GM12878 (cell line): ENCODE results near the gene ARL3. TPM values are rescaled to one million over a fixed set of nuclear protein-coding genes. Genes with fewer than 3 reads are reported as not detected.

Source experiments
- ATAC-seq: fragments of 200-7000 bp; cut with Tn5 transposase; 3 replicates; pipeline ENCODE4 v1.9.1; 2020; ENCODE audit warnings: mild to moderate bottlenecking, moderate library complexity
- BruUV-seq: library from RNA; stranded (reverse); fragments of 400-500 nt; replicated peaks from 2 replicates; lab custom pipeline; 2021; lab: Mats Ljungman, UMichigan
- CTCF ChIA-PET: fragments of 300-600 bp; sonication (Branson Sonifier 250); formaldehyde crosslinking; extraction: SDS; loops from one replicate; lab custom pipeline; 2021; ENCODE audit warnings: inconsistent platforms; lab: Yijun Ruan, JAX
- POLR2A ChIA-PET: fragments of 350-600 bp; formaldehyde crosslinking; extraction: SDS; loops from one replicate; lab custom pipeline; 2021; ENCODE audit warnings: inconsistent platforms; lab: Charles Lee
- RAD21 ChIA-PET: fragments of 300-600 bp; sonication (Branson Sonifier 250); formaldehyde crosslinking; loops from one replicate; lab custom pipeline; 2023; ENCODE audit warnings: antibody characterized with exemption; ENCODE audit not compliant: unreplicated experiment; lab: Charles Lee
- SMC1A ChIA-PET: fragments of 300-600 bp; sonication (Branson Sonifier 250); formaldehyde crosslinking; loops from one replicate; lab custom pipeline; 2023; ENCODE audit not compliant: unreplicated experiment, uncharacterized antibody; lab: Charles Lee
- DNase-seq: peaks from one replicate; pipeline ENCODE4 v3.0.0-alpha.2; 2011; ENCODE audit warnings: low read depth, low spot score
- FAIRE-seq: peaks from 3 replicates; lab custom pipeline; 2011; peaks lifted over from hg19 to GRCh38; lab: Jason Lieb, UNC
- H2AFZ ChIP-seq: 2 replicates; pipeline ENCODE4 v1.6.0; 2011; ENCODE audit warnings: low read depth, low read length, control low read depth; ENCODE audit not compliant: control insufficient read depth
- H3K27ac ChIP-seq: 2 replicates; pipeline ENCODE4 v1.5.1; 2011; ENCODE audit warnings: control low read depth; ENCODE audit not compliant: control insufficient read depth, insufficient read depth
- H3K27me3 ChIP-seq, 2 experiments: replicated peaks in 1 of 2; 2 replicates each; pipeline versions ENCODE4 v1.6.0 to v1.6.1; 2011; ENCODE audit warnings: low read length in 1 of 2; ENCODE audit not compliant: control insufficient read depth in 2 of 2, insufficient read depth in 2 of 2
- H3K36me3 ChIP-seq, 2 experiments: 2 replicates each; pipeline ENCODE4 v1.5.1; 2011; ENCODE audit warnings: low read length in 1 of 2; ENCODE audit not compliant: control insufficient read depth in 2 of 2, insufficient read depth in 2 of 2
- H3K4me1 ChIP-seq: 2 replicates; pipeline ENCODE4 v1.6.1; 2011; ENCODE audit warnings: mild to moderate bottlenecking, low read length, moderate library complexity, mixed read lengths; ENCODE audit not compliant: control insufficient read depth, insufficient read depth
- H3K4me2 ChIP-seq: 2 replicates; pipeline ENCODE4 v1.6.0; 2011; ENCODE audit warnings: control low read depth; ENCODE audit not compliant: control insufficient read depth, insufficient read depth
- H3K4me3 ChIP-seq: fragments of 200-600 bp; sonication (generic); 2 replicates; pipeline ENCODE4 v1.5.1; 2016
- H3K79me2 ChIP-seq: 2 replicates; pipeline ENCODE4 v1.6.0; 2011; ENCODE audit warnings: low read length; ENCODE audit not compliant: control insufficient read depth, insufficient read depth
- H3K9ac ChIP-seq: 2 replicates; pipeline ENCODE4 v1.8.0; 2011; ENCODE audit warnings: low read length, control low read depth, mixed read lengths; ENCODE audit not compliant: control insufficient read depth, insufficient read depth
- H3K9me3 ChIP-seq: replicated peaks from 3 replicates; pipeline ENCODE4 v1.5.1; 2011; ENCODE audit warnings: mild to moderate bottlenecking, low read length; ENCODE audit not compliant: control insufficient read depth, insufficient read depth
- H4K20me1 ChIP-seq: 2 replicates; pipeline ENCODE4 v1.6.0; 2011; ENCODE audit not compliant: control insufficient read depth, insufficient read depth
- CHD2 ChIP-seq: IDR thresholded peaks from 2 replicates; pipeline ENCODE4 v1.6.1; 2011; ENCODE audit warnings: low read depth, low read length, improper control_type of control experiment, borderline replicate concordance
- CREB1 ChIP-seq: IDR thresholded peaks from 2 replicates; pipeline ENCODE4 v1.6.1; 2012; ENCODE audit warnings: low read depth, mild to moderate bottlenecking, inconsistent platforms
- IKZF2 ChIP-seq, 2 experiments: fragments of 450-650 bp; IDR thresholded peaks; 2 replicates each; pipeline ENCODE4 v1.6.1; 2017; ENCODE audit warnings: mild to moderate bottlenecking in 2 of 2, moderate library complexity in 2 of 2
- JUND ChIP-seq: IDR thresholded peaks from 2 replicates; pipeline ENCODE4 v1.6.1; 2012; ENCODE audit warnings: low read depth, mild to moderate bottlenecking, low read length, improper control_type of control experiment, moderate library complexity
- PAX5 ChIP-seq: IDR thresholded peaks from 2 replicates; pipeline ENCODE4 v1.6.1; 2011; ENCODE audit warnings: low read depth, low read length, borderline replicate concordance
- SPI1 ChIP-seq: IDR thresholded peaks from 2 replicates; pipeline ENCODE4 v1.6.1; 2011; ENCODE audit warnings: low read depth, mild to moderate bottlenecking, low read length, moderate library complexity, borderline replicate concordance; ENCODE audit not compliant: insufficient read depth
- TCF12 ChIP-seq: IDR thresholded peaks from 2 replicates; pipeline ENCODE4 v1.6.1; 2011; ENCODE audit warnings: low read depth, mild to moderate bottlenecking, low read length
- ZSCAN29 ChIP-seq: fragments of 450-650 bp; IDR thresholded peaks from 2 replicates; pipeline ENCODE4 v1.6.1; 2017; ENCODE audit warnings: mild to moderate bottlenecking, moderate library complexity
- WGBS: methylation state at CpG from one replicate; pipeline ENCODE4 v1.1.6; 2016; ENCODE audit warnings: low lambda C conversion rate; ENCODE audit not compliant: insufficient replicate concordance, insufficient coverage; ENCODE audit errors: missing lambda C conversion rate; 5-methylcytosine and 5-hydroxymethylcytosine counted together
- in situ Hi-C: fragments of 300-500 bp; cut with MboI; formaldehyde crosslinking; loops from 9 replicates; pipeline ENCODE4 v1.14.3; 2018; ENCODE audit warnings: mixed read lengths
- intact Hi-C: fragments of 100-400 bp; cut with micrococcal nuclease; formaldehyde crosslinking; loops from one replicate; pipeline ENCODE4 v1.14.2; 2022; ENCODE audit not compliant: unreplicated experiment
- polyA plus RNA-seq, 11 experiments: library from polyadenylated mRNA; depleted of rRNA in 4 of 11; unstranded in 6 of 11; stranded (reverse) in 5 of 11; fragments of >200 nt; fragmentation: Nextera tagmentation in 4 of 11; fragmentation: Illumina TruSeq in 1 of 11; extraction: Ambion mirVana in 4 of 11; extraction: Trizol in 1 of 11; gene quantifications; 1 replicate in 1 of 11; 2 replicates in 10 of 11; pipeline versions ENCODE4 v1.2.1 to v1.2.3, GENCODE V29; 2011 to 2016; ENCODE audit warnings: inconsistent platforms in 2 of 11, missing spikeins in 2 of 11, low read depth in 1 of 11
- total RNA-seq, 4 experiments: library from RNA; depleted of rRNA in 3 of 4; stranded (reverse); fragments of >200 nt in 3 of 4; fragmentation: Illumina TruSeq in 1 of 4; extraction: Trizol in 1 of 4; gene quantifications; 2 replicates each; pipeline versions ENCODE4 v1.2.1 to v1.2.3, GENCODE V29; 2013 to 2021
- TF ChIP-seq, protein P1 (sequence below): fragments of 450-650 bp; IDR thresholded peaks from 2 replicates; pipeline ENCODE4 v1.6.1; 2018; ENCODE audit warnings: borderline replicate concordance, mild to moderate bottlenecking; ENCODE audit not compliant: partially characterized antibody
- TF ChIP-seq, protein P2 (sequence below), 3 experiments: IDR thresholded peaks in 2 of 3; conservative IDR thresholded peaks in 1 of 3; 2 replicates each; pipeline ENCODE4 v1.5.1; 2011; ENCODE audit warnings: low read depth in 3 of 3, low read length in 3 of 3, mild to moderate bottlenecking in 3 of 3, control low read depth in 2 of 3, moderate library complexity in 2 of 3, inconsistent platforms in 1 of 3, mixed read lengths in 1 of 3; ENCODE audit not compliant: control insufficient read depth in 2 of 3, insufficient read depth in 1 of 3; ENCODE audit errors: extremely low read depth in 1 of 3
- TF ChIP-seq, protein P3 (sequence below): fragments of 450-650 bp; IDR thresholded peaks from 2 replicates; pipeline ENCODE4 v1.6.1; 2018; ENCODE audit warnings: mild to moderate bottlenecking, low read depth, moderate library complexity; ENCODE audit not compliant: partially characterized antibody
- TF ChIP-seq, protein P4 (sequence below): fragments of 450-650 bp; IDR thresholded peaks from 2 replicates; pipeline ENCODE4 v1.6.1; 2017; ENCODE audit warnings: borderline replicate concordance

The ARL3 gene
- total and polyA plus RNA-seq, 10 of the 15 experiments (the other 5 are each of a cell fraction or from before 2014, with no cell fraction given): 4.9 to 26.1 (median 11.0) TPM

- in situ Hi-C loops: no loop called here
- ATAC-seq: peak; percentile 98
- BruUV-seq: no TSS peak
- TF ChIP-seq CREB1: peak; percentile 90
- no peak for TF ChIP-seq JUND
- 0 out of 2 replicates have a peak, but pooled peaks have one; percentile 49 for TF ChIP-seq TCF12
- TF ChIP-seq SPI1: 0 out of 2 replicates have a peak, but pooled peaks have one; percentile 7
- peak; percentile 85 to 90 for TF ChIP-seq IKZF2 (IDR thresholded peaks at IDR 0.05)
- TF ChIP-seq, protein P1, sequence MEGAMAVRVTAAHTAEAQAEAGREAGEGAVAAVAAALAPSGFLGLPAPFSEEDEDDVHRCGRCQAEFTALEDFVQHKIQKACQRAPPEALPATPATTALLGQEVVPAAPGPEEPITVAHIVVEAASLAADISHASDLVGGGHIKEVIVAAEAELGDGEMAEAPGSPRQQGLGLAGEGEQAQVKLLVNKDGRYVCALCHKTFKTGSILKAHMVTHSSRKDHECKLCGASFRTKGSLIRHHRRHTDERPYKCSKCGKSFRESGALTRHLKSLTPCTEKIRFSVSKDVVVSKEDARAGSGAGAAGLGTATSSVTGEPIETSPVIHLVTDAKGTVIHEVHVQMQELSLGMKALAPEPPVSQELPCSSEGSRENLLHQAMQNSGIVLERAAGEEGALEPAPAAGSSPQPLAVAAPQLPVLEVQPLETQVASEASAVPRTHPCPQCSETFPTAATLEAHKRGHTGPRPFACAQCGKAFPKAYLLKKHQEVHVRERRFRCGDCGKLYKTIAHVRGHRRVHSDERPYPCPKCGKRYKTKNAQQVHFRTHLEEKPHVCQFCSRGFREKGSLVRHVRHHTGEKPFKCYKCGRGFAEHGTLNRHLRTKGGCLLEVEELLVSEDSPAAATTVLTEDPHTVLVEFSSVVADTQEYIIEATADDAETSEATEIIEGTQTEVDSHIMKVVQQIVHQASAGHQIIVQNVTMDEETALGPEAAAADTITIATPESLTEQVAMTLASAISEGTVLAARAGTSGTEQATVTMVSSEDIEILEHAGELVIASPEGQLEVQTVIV: peak; percentile 91
- peak; percentile 93 for TF ChIP-seq CHD2
- TF ChIP-seq, protein P2, sequence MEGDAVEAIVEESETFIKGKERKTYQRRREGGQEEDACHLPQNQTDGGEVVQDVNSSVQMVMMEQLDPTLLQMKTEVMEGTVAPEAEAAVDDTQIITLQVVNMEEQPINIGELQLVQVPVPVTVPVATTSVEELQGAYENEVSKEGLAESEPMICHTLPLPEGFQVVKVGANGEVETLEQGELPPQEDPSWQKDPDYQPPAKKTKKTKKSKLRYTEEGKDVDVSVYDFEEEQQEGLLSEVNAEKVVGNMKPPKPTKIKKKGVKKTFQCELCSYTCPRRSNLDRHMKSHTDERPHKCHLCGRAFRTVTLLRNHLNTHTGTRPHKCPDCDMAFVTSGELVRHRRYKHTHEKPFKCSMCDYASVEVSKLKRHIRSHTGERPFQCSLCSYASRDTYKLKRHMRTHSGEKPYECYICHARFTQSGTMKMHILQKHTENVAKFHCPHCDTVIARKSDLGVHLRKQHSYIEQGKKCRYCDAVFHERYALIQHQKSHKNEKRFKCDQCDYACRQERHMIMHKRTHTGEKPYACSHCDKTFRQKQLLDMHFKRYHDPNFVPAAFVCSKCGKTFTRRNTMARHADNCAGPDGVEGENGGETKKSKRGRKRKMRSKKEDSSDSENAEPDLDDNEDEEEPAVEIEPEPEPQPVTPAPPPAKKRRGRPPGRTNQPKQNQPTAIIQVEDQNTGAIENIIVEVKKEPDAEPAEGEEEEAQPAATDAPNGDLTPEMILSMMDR (IDR thresholded peaks at IDR 0.05 in 2 of 3, conservative IDR thresholded peaks at IDR 0.05 in 1 of 3; ENCODE audit: control insufficient read depth in 2 of 3, extremely low read depth in 1 of 3, insufficient read depth in 1 of 3, low read depth in 3 of 3, low read length in 3 of 3): no peak
- TF ChIP-seq, protein P3, sequence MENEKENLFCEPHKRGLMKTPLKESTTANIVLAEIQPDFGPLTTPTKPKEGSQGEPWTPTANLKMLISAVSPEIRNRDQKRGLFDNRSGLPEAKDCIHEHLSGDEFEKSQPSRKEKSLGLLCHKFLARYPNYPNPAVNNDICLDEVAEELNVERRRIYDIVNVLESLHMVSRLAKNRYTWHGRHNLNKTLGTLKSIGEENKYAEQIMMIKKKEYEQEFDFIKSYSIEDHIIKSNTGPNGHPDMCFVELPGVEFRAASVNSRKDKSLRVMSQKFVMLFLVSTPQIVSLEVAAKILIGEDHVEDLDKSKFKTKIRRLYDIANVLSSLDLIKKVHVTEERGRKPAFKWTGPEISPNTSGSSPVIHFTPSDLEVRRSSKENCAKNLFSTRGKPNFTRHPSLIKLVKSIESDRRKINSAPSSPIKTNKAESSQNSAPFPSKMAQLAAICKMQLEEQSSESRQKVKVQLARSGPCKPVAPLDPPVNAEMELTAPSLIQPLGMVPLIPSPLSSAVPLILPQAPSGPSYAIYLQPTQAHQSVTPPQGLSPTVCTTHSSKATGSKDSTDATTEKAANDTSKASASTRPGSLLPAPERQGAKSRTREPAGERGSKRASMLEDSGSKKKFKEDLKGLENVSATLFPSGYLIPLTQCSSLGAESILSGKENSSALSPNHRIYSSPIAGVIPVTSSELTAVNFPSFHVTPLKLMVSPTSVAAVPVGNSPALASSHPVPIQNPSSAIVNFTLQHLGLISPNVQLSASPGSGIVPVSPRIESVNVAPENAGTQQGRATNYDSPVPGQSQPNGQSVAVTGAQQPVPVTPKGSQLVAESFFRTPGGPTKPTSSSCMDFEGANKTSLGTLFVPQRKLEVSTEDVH: peak; percentile 85
- TF ChIP-seq, protein P4, sequence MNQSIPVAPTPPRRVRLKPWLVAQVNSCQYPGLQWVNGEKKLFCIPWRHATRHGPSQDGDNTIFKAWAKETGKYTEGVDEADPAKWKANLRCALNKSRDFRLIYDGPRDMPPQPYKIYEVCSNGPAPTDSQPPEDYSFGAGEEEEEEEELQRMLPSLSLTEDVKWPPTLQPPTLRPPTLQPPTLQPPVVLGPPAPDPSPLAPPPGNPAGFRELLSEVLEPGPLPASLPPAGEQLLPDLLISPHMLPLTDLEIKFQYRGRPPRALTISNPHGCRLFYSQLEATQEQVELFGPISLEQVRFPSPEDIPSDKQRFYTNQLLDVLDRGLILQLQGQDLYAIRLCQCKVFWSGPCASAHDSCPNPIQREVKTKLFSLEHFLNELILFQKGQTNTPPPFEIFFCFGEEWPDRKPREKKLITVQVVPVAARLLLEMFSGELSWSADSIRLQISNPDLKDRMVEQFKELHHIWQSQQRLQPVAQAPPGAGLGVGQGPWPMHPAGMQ: no peak
- TF ChIP-seq PAX5: 0 out of 2 replicates have a peak, but pooled peaks have one; percentile 3
- no peak for TF ChIP-seq ZSCAN29
These were observed 29.6 kb upstream of the ARL3 start, which contains the start of gene WBP1L for GRCh38 chr10:102743588-102744373. TSS of gene WBP1L (plus strand) at chr10:102743948. CDS start at chr10:102744054, 106 bp downstream.

More at GRCh38 chr10:102743588-102744373, 29.6 kb upstream of the ARL3 start, which contains the start of gene WBP1L:
- SMC1A ChIA-PET: interaction anchor here (0.7 to 2.5 kb wide), 13 partner anchors 10 to 170 kb away, joined by 3 to 6 read pairs (median 3); no protein-coding TSS in a partner anchor
- DNase-seq: peak; percentile 100
- no peaks in the 10 kb centered on the region for H3K9me3 ChIP-seq
- CTCF ChIA-PET: interaction anchor here (0.6 to 5.6 kb wide), 12 partner anchors 9 to 501 kb away, joined by 3 to 35 read pairs (median 3); no protein-coding TSS in a partner anchor
- H3K27ac ChIP-seq: peak within 1 kb of the TSS; percentile 70
- peak; percentile 96 for FAIRE-seq
- peak within 1 kb of the TSS; percentile 99 for H2AFZ ChIP-seq
- H3K4me2 ChIP-seq: peak within 1 kb of the TSS; percentile 96
- H3K36me3 ChIP-seq: no peaks in the 10 kb centered on the region
- peak within 1 kb of the TSS; percentile 68 for H3K4me3 ChIP-seq
- RAD21 ChIA-PET: interaction anchor here (0.5 to 2.1 kb wide), 10 partner anchors 9 to 308 kb away, joined by 3 to 16 read pairs (median 4); partner anchors contain the start of genes ARL3 and SFXN2
- intact Hi-C loops: no loop called here
- H3K9ac ChIP-seq: peak within 1 kb of the TSS; percentile 95
- POLR2A ChIA-PET: interaction anchor here (0.5 to 4.0 kb wide), 12 partner anchors 10 to 1791 kb away, joined by 3 to 41 read pairs (median 4); partner anchors contain the start of genes ARL3 and SFXN2
- WGBS: under 1% methylated on average over 37 of the region's 37 CpGs
- peaks cover 38% of the 10 kb centered on the region for H3K79me2 ChIP-seq
- H3K4me1 ChIP-seq: 0 out of 2 replicates have a peak, but pooled peaks cover 6% of the 10 kb centered on the region
- no peaks in the 10 kb centered on the region; the same call in 1 of the 2 replicates for H4K20me1 ChIP-seq
- H3K27me3 ChIP-seq: no peaks in the 10 kb centered on the region
